ENCODE results near the gene MVB12B. TPM values are rescaled to one million over a fixed set of nuclear protein-coding genes. Genes with fewer than 3 reads are reported as not detected.

MVB12B gene
- total RNA-seq, 1 experiment from 2014 or later: 5.8 TPM

- Histone ChIP-seq H3K23ac (ENCODE audit: insufficient read length, low read depth, low read length) (no peak overlapping the region), H4K8ac (replicated peaks; ENCODE audit: insufficient read length, low read depth, low read length) (no peak overlapping the region), H3K27me3 (ENCODE audit: insufficient read depth, low read length) (no peaks in the 10 kb centered on the region), H3K4me2 (ENCODE audit: insufficient read depth, insufficient read length, low read length) (no peak overlapping the region), H2AFZ (ENCODE audit: low read length) (no peak overlapping the region), H2BK15ac (ENCODE audit: low read depth, low read length) (no peak overlapping the region), H3K4ac (ENCODE audit: low read depth, low read length) (no peak overlapping the region), H3K27ac (ENCODE audit: insufficient read length, low read depth, low read length) (no peak overlapping the region), H3K9ac (ENCODE audit: extremely low read depth, insufficient read length, low read length) (no peak overlapping the region), H3K79me2 (ENCODE audit: insufficient read depth, low read length) (no peaks in the 10 kb centered on the region), H3K23me2 (ENCODE audit: insufficient read length, low read depth, low read length, poor library complexity, severe bottlenecking) (no peaks in the 10 kb centered on the region), H2BK20ac (ENCODE audit: low read depth, low read length, poor library complexity, severe bottlenecking) (no peak overlapping the region), H3K4me1 (ENCODE audit: insufficient read depth, low read length) (no peaks in the 10 kb centered on the region), H4K5ac (ENCODE audit: insufficient read length, low read depth, low read length) (no peak overlapping the region), H2BK5ac (ENCODE audit: insufficient read length, low read length) (no peak overlapping the region), H2BK120ac (ENCODE audit: low read depth, low read length, poor library complexity, severe bottlenecking) (no peak overlapping the region), H4K91ac (ENCODE audit: insufficient read length, low read depth, low read length) (no peak overlapping the region), H4K20me1 (ENCODE audit: control insufficient read depth, insufficient read depth, insufficient read length) (no peaks in the 10 kb centered on the region), H3K9me3 (ENCODE audit: control insufficient read depth, low read depth, low read length) (no peaks in the 10 kb centered on the region), H3K14ac (ENCODE audit: insufficient read depth, low read length) (no peak overlapping the region), H2BK12ac (ENCODE audit: insufficient read length, low read depth, low read length) (no peak overlapping the region), H3K79me1 (ENCODE audit: insufficient read depth, low read depth, low read length, poor library complexity, severe bottlenecking) (no peaks in the 10 kb centered on the region), H2AK5ac (ENCODE audit: insufficient read length, low read length) (no peak overlapping the region), H3K56ac (ENCODE audit: insufficient read length, low read depth, low read length) (no peak overlapping the region), H3T11ph (ENCODE audit: low read length) (no peak overlapping the region), H3K18ac (ENCODE audit: insufficient read length, low read depth, low read length) (no peak overlapping the region)
- peaks cover 28 to 34% of the 10 kb centered on the region in 2 experiments for H3K9me3 Mint-ChIP-seq
- peaks cover 8 to 34% (median 21%) of the 10 kb centered on the region in 3 experiments for H3K36me3 Mint-ChIP-seq (ENCODE audit: insufficient read depth in 1 of 3, low read depth in 3 of 3)
- H3K4me3 Mint-ChIP-seq: no peak overlapping the region
- no peak for TF ChIP-seq CTCF (conservative IDR thresholded peaks at IDR 0.05)
- peaks cover 10 to 19% of the 10 kb centered on the region in 2 experiments for H3K4me1 Mint-ChIP-seq
- no CpG with 5 or more reads among the region's 8 CpGs for WGBS (ENCODE audit: extremely low coverage, insufficient read length, low lambda C conversion rate)
- no peaks in the 10 kb centered on the region for H3K27me3 Mint-ChIP-seq (ENCODE audit: low read depth)
- DNase-seq: no peak
- no peak overlapping the region; a peak in 1 of 7 replicates for H3K27ac Mint-ChIP-seq
Observed at GRCh38 chr9:126363847-126364671, 37.4 kb downstream of the MVB12B start.
